NCI-H82 (cell line): ENCODE results near the gene ZNF609.
"Not testable (repeated sequence)": the region's sequence is repeated elsewhere in the genome, so short reads cannot be mapped to it uniquely, and the experiment has no call there.

Source experiments
- DNase-seq: peaks from one replicate; lab custom pipeline; 2025; lab: John Stamatoyannopoulos, UW

ZNF609 gene

DNA sequence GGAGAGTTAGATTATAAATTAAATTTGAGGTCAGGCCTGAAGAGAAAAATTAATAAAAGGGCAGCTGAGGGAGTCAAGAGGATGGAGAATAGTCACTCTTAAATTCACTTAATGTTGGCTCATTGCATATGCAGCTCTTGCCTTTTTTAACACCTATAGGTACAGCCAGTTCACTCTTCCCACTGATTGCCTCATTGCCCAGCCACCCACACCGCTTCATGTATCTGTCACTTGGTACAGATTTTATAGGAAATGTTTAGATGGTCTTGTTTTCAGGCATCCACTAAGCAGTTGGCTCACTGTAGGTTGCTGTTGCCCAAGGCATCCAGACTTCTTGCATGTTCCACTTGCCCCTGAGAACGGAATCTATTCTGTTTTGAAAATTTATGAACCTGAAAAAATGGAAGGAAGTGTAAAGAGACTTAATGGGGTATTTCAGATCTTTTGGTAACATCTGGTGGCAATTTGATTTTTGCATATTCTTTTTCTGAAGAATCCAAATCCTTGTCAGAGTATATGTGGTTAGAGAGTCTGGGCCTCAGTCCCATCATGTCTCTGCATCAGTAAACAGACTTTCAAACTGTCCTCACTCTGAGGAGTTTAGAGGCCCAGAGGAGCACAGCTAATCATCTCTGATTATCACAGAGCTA is 163.1 kb downstream of the ZNF609 start:
- no peak for DNase-seq

DNA sequence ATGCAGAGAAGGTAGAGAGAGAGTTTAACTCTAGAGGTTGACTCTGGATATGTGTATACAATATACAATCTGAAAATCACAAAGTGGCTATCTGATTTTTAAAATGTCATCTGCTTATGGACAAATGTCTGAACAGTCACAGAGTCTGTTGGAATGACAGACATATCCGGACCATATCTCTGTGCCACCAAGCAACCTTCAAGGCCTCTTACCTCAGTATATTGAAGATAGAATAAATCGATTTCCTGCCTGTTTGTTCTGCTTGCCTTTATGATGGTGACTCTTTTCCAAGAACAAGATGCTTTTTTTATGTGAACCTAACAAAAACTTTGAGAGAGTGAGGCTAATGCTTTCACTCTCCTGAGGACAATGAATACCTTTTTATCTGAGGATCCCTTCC is 163.9 kb downstream of the ZNF609 start:
- DNase-seq, result no peak

DNA sequence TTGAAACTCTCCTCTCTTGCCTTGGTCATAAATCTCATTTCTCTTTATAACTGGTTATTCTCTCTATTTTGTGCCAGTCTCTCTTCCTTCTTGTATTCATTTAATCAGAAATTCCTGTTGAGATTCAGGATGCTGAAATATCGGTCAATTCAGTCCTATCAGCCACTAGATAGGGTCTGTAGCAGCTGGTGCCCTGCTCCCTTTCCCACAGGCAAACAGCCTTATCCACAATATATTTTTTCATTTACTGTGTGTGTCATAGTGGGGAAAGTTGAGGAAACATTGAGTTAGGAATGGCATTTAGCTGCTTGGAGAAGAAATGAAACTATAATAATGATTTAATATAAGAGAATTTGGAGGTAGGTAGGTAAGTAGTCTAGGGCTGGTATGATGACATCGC is 168.7 kb downstream of the ZNF609 start:
- no peak for DNase-seq

DNA sequence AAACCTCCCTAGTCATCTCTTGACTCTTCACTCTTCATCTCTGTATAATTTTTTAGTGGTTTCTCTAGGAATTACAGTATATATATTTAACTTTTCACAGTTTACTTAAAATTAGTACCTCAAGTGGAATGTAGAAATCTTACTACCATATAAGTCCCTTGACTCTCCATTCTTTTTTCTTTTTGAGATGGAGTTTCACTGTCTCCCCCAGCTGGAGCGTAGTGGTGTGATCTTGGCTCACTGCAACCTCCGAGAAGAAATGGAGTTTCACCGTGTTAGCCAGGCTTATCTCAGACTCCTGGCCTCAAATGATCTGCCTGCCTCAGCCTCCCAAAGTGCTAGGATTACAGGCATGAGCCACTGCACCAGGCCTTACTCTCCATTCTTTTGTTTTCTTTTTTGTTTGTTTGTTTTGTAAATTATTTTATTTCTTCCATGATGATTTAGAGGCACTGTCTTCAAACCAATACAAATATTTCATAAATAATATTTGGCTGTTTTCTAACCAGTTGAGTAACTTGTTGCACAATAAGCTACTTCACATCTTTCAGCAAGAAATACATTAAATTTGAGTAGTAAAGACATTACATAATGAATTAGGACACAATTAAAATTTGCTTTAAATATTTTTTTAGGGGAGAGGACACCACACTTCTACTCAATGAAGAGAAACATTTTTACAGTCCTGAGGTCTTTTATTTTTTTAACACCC is 170.2 kb downstream of the ZNF609 start:
- no peak for DNase-seq

DNA sequence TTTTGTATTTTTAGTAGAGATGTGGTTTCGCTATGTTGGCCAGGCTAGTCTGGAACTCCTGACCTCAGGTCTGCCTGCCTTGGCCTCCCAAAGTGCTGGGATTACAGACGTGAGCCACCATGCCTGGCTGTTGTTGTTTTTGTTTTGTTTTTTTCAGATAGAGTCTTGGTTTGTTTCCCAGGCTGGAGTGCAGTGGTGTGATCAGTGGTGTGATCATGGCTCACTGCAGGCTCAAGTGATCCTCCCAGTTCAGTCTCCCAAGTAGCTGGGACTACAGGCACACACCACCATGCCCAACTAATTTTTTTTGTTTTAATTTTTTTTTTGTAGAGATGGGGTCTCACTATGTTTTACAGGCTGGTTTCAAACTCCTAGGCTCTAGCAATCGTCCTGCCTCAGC is 172.3 kb downstream of the ZNF609 start:
- DNase-seq, result not testable (repeated sequence)

DNA sequence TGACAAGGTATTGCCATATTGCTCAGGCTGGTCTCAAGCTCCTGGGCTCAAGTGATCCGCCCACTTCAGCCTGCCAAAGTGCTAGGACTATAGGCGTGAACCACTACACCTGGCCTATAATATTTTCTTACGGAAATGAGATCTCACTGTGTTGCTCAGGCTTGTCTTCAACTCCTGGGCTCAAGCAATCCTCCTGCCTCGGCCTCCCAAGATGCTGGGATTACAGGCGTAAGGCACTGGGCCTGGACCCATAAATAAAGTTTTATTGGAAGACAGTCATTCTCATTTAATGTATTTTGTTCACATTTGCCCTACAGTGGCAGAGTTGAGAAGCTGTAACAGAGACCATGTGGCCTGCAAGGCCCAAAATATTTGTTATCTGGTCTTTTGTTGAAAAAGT is 173.0 kb downstream of the ZNF609 start:
- no peak for DNase-seq

DNA sequence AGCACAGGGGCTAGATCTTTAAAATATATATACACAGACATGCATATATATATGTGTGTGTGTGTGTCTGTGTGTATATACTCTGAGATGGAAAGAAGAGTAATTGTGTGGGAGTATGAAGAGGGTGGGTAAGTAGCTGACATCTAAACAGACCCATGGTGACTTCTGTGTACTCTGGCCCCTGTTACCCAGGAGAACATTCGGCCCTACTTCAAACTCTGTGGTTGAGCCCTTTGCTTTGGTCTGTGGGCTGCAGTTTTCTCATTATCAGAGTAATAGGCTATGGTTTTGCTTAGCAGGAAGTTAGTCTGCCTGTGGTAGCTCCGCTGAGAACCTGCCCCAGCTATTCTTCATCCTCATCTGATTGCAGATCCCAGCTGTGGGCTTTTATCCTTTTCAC is 173.6 kb downstream of the ZNF609 start:
- DNase-seq, result peak; percentile 24

DNA sequence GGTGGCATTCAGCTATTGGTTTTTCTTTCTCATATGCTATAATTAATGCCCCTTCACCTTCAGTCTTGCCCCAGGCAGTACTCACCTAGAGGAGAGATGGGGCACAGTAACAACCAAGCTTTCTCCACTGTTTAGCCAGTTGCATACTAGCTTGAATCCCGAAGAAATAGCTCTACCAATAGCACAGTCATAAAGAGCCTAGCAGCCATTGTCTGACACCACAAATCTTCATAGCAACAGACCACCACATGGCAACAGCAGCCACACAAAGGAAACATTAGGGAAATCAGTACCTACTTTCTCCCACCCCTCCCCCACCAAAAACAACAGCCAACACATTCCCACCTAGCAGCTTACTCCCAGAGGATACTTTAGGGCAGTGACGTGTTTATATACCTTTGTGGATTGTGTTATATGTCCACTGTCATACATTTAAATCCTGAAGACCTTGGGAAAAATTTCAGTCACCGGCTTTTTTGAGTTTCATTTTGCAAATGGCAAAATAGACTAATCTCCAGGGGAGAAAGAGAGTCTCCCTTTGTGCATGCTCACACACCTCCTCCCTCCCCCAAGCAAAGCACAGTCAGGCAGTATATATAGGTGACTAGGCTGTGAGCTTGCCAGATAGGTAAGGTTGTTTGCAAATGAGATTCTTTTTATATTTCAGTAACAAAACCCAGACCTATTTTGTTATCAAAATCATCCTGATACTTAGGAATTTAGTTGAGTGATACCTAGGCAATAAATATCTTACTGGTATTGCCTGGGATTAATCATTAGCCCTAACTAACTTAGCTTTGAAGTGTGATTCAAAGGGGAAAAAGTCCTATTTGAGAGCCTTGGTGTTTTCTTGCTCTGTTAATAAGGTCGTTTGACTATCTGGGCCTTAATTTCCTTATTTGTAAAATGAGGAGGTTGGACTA is 174.5 kb downstream of the ZNF609 start:
- peak; percentile 63 for DNase-seq

DNA sequence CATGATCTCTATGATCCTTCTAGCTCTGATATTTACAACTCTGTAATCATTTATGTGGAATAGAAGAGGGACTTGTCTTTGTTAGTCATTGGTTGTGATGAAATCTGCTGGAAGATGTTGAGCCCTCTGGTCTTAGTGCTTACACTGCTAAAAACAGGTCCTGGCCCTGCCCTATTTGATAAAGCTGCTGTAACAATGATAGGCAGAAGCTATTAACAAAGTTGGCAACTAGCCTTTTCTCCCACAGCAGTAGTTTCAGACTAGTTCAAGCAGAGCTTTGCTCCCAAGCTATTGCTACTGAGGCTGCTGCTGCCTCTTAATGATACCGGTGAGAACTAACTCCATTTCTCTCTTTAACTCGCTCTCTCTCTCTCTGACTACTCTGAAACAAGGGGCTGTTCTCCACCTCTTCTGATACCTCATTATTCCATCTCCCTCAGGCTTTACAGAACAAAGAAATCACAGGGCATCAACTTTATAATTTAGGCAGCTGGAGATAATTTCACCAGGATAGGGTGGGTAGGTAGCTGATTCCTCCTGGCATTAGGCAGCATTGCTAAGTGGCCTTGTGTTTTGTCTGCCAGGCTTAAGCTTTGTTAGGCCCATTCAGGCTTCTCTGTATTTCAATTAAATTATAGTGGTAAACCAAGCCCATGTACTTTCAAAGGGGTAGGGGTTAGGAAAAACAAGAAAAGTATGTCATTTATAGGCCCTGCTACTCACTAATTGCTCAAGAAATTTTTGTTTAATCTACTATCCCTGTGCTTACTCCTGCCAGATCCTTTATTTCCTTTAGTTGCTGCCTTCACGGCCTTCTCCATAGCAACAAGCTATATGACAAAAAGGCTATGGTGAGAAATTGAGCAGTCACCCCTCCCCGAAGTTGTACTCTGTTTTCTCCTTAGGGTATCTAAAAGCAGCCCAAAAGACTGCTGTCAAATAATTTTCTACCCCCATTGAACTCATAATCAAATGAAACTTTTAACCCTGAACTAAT is 175.4 kb downstream of the ZNF609 start:
- DNase-seq, result no peak

DNA sequence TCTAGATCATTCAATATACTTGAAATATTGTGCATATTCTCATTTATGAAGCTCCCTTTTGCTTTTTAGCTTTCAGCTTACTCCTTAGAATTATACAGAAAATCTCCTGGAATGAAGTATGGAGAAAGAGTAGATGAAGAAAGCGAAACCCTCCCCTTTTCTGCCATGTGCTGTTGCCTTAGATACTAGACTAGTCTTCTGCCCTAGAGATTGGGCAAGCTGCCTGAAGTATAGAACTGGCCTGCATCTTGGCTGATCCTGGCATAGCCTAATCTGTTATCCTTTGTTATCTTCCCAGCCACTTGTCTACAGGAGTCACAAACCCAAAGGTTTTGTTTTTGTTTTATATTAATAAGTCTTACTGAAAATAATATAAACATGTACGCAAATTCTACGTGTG is 176.2 kb downstream of the ZNF609 start:
- no peak for DNase-seq

DNA sequence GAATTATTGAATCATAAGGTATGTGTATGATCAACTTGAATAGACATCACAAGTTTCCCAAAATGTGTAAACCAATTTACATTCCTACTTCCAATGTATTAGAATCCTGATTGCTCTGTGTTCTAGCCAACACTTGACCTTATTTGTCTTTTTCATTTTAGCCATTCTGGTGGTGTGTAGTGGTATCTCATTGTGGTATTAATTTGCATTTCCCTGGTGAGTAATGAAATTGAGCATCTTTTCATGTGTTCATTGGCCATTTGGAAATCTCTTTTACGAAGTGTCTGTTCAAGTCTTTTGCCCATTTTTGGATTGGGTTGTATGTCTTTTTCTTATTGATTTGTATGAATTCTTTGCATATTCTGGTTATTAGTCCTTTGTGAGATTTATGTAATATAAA is 177.0 kb downstream of the ZNF609 start:
- no peak for DNase-seq

DNA sequence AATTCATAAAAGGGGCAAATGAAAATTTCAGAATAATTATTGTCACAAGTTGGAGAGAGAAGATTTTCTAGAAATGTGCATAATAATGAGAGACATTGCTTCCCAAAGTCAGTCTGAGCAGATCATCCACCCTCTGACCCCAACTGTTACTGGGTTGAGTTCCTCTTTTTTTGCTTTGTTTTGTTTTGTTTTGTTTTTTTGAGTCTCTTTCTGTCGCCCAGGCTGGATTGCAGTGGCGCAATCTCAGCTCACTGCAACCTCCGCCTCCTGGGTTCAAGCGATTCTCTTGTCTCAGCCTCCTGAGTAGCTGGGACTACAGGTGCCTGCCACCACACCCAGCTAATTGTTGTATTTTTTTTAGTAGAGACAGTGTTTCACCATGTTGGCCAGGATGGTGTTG is 179.4 kb downstream of the ZNF609 start:
- not testable (repeated sequence) for DNase-seq

DNA sequence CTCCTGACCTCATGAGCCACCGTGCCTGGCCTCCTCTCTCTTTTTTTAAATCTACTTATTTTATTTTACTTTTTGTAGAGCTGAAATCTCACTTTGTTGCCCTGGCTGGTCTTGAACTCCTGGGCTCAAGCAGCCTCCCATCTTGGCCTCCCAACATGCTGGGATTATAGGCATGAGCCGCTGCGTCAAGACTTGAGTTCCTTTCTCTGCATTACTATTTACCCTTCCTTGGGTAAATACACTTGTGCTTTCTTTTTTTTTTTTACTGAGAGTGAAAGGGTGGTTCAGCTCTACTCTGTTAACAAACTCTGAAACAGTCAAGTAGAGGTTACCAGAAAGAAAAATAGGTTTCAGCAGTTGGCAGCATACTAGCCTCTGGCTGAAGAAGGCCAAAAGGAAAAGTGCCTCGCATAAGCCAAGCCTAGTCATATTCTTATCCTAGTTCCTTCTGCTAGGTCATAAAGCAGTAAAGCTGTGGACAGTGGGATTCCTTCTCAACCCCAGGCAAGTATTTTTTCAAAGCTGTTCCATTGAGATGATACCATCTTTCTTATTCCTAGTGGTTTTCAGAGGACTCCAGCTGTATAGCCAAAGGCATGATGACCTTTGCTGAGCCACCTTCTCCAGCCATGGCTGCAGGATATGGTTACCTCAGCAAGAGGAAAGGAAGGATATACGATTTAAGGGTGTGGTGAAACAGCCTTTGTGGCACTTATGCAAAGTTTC is 179.9 kb downstream of the ZNF609 start:
- DNase-seq, result no peak

DNA sequence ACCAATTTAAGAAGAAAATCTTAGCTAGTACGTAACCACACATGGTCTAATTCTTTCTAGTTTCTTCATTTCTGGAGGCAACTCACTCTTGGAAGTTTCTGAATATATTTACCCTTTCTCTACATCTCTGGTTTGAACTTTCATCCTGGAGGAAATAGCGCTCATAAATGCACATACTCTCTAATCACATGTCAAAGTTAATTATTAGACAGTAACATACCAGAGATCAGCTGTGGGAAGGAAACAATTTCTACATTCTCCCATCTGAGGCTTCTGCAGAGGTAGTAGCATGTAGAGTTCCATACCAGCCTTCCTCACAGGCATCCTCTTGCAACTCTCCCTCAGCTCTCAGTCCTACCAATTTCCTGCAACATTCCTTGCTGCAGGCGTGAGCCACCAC is 182.5 kb downstream of the ZNF609 start:
- no peak for DNase-seq

DNA sequence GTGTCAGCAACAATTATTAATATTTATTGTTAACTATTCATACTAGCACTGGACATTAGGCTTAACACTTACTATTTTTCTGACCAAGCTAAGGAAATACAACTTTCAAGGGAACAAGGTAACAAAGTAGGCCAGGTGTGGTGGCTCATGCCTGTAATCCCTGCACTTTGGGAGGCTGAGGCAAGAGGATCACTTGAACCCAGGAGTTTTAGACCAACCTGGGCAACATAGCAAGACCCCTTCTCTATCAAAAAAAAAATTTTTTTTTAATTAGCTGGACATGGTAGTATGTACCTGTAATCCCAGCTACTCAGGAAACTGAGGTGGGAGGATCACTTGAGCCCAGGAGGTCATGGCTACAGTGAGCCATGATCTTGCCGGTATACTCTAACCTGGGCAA is 183.3 kb downstream of the ZNF609 start:
- DNase-seq, result no peak

DNA sequence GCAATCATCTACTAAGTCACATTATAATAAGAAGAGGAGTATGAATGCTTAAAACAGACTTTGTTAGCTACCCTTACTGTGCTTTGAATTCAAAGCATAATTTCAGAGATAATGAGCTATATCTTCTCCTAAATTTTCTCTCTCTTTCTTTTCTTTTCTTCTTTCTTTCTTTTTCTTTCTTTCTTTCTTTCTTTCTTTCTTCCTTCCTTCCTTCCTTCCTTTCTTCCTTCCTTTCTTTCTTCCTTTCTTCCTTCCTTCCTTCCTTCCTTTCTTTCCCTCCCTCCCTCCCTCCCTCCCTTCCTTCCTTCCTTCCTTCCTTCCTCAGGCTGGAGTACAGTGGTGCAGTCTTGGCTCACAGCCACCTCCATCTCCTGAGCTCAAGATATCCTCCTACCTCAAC is 184.4 kb downstream of the ZNF609 start:
- not testable (repeated sequence) for DNase-seq

DNA sequence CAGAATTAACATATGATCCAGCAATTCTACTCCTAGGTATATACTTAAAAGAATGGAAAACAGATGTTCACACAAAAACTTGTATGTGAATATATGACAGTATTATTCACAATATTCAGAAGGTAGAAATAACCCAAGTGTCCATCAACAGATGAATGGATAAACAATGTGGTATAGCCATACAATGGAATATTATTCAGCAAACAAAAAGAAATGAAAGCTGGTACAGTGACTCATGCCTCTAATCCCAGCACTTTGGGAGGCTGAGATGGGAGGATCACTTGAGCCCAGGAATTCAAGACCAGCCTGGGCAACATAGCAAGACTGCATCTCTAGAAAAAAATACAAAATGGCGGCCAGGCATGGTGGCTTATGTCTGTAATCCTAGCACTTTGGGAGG is 185.6 kb downstream of the ZNF609 start:
- DNase-seq, result no peak

DNA sequence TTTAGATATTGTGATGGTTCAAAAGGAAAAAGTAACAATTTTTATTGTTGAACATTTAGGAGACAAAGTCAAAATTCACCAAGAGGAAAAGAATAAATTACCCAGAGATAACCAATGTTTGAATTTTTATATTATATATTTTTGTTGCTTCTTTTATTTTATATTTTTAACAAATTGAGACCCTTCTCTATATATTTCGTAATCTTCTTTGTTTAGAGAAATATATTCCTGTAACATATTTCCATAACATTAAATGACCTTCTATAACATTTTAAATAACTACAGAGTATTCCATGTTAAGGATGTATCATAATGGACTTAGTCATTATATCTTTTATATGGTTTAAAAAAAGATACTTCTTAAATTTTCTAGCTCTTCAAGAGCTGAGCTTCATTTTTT is 187.0 kb downstream of the ZNF609 start:
- DNase-seq, result no peak

DNA sequence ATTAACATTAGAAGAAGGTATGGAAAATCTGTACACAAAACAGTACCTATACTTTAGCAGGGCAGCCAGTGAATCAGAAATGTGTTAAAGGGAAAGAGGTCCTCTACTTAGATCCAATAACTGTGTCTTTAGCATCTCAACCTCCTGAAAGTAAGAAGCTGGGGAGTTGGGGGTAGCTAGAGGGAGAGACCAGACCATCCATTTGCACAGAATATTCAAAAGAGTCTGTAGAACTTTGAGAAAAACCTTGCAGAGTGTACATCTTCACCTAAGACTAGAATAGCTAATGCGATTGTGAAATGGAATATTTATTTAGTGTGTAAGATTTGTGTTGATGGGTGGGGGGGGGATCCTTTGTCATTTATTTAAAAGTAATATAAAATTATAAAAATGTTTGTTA is 190.2 kb downstream of the ZNF609 start:
- DNase-seq, result no peak

DNA sequence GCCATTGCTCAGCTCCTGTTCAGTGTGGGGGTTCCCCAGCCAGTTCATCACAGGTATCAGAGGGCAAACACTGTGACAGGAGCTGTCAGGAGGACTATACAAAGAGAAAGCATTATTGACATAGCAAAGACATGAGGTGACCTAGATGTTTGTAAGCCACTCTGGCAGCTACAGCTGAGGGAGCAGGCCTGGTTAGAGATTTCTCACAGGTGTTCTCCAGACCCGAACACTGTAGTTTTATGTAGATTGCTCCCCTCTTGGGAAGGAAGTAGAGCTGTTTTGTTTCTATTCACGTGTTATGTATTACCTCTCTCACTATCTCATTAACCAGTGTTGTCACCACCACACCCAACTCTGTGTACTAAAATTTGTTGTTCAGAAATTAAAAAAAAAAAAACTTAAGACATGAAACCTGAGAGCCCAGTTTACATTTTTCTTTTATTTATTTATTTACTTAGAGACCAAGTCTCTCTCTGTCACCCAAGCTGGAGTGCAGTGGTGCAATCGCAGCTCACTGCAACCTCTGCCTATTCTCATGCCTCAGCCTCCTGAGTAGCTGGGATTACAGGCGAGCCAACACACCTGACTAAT is 191.3 kb downstream of the ZNF609 start:
- no peak for DNase-seq

DNA sequence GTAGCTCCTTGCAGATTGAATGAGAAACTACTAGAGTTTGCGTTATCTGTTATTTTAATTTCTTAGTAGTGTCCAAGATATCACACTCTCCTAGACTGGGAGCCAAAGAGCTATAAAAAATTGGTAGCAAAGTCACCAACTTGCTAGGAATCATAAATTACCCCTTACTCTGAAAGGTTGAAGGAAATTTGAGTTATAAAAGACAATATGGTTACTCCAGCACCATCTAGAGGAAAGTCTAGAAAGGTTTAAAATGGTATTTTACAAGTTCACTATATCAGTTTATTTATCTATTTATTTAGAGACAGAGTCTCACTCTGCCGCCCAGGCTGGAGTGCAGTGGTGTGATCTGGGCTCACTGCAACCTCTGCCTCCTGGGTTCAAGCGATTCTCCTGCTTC is 193.4 kb downstream of the ZNF609 start:
- no peak for DNase-seq
